Measurements from ENCODE around the gene SIAH3.

DNA sequence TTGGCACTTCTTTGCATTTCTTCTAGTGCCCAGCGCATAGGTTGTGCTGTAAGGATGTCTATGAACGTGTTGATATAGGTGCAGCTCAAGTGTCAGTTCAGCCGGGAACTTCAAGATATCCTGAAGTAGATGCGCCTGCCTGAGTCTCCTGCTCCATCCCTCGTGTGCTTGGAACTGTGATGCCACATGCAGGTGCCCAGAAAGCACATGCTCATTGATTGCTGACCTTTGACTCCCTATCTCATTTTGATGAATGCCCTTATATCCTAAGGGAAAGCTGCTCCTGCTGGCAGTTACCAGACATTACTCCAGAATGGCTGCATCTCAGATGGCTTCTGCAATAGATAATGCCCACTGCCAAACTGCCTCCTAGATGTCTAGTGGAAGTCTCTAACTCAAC lies 108.6 kb downstream of the SIAH3 start:
- TF ChIP-seq POLR2A (IDR thresholded peaks at IDR 0.05) (no peak), POLR2AphosphoS5 (IDR thresholded peaks at IDR 0.05) (no peak)
- TF ChIP-seq, protein P1, sequence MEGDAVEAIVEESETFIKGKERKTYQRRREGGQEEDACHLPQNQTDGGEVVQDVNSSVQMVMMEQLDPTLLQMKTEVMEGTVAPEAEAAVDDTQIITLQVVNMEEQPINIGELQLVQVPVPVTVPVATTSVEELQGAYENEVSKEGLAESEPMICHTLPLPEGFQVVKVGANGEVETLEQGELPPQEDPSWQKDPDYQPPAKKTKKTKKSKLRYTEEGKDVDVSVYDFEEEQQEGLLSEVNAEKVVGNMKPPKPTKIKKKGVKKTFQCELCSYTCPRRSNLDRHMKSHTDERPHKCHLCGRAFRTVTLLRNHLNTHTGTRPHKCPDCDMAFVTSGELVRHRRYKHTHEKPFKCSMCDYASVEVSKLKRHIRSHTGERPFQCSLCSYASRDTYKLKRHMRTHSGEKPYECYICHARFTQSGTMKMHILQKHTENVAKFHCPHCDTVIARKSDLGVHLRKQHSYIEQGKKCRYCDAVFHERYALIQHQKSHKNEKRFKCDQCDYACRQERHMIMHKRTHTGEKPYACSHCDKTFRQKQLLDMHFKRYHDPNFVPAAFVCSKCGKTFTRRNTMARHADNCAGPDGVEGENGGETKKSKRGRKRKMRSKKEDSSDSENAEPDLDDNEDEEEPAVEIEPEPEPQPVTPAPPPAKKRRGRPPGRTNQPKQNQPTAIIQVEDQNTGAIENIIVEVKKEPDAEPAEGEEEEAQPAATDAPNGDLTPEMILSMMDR (IDR thresholded peaks at IDR 0.05 in 8 of 11, conservative IDR thresholded peaks at IDR 0.05 in 3 of 11) = no peak
